HG03571 (cell line): ENCODE measurements around the gene CADM1.

ENCODE experiments used
- ATAC-seq: cut with Tn5 transposase; IDR thresholded peaks from one replicate; pipeline ENCODE4 v1.9.1; 2021; ENCODE audit not compliant: unreplicated experiment

CADM1 gene

GRCh38 chr11:115219376-115219775, 284.8 kb downstream of the CADM1 start:
- no peak for ATAC-seq

GRCh38 chr11:115217726-115218311, 286.4 kb downstream of the CADM1 start:
- no peak for ATAC-seq

DNA sequence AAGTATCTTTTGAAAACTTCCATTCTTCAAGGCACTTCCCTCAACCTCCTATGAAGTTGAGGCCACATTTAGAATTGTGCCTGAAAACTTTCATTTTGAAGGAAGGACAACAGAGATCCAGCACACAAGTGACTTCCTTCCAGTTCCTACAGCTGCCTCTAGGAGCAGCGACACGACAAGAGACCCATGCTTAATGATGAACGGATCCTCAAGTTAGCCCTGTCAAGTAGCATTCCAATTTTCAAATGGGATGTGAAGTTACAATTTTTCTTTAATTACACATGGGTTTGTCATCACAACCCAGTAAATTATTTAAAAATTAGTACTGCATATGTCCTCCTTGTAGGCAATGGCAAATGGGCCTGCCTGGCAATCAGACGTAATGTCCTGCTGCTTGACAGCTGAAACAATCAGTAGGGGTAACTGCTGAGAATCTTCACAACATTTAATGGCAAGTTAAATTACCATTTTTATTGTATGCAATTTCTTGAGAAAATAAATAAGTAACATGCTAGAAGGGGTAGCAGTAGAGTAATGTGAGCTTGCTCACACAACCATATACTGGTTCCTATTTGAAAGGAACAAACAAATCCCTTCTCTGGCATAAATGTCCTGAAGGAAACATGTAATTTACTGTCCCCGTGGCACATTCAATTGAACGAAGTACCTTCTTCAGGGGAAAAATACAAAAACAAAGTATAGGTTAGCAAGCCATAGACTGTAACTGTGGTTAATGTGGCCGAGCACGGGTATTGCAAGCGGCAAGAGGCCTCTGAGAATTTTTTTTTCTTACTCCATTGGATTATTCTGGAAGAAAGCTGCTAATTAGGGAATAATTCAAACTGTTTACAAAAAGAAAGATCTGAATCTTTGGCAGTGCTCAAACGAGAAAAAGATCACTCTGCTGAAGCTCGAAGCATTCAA, 288.3 kb downstream of the CADM1 start:
- ATAC-seq, result no peak

DNA sequence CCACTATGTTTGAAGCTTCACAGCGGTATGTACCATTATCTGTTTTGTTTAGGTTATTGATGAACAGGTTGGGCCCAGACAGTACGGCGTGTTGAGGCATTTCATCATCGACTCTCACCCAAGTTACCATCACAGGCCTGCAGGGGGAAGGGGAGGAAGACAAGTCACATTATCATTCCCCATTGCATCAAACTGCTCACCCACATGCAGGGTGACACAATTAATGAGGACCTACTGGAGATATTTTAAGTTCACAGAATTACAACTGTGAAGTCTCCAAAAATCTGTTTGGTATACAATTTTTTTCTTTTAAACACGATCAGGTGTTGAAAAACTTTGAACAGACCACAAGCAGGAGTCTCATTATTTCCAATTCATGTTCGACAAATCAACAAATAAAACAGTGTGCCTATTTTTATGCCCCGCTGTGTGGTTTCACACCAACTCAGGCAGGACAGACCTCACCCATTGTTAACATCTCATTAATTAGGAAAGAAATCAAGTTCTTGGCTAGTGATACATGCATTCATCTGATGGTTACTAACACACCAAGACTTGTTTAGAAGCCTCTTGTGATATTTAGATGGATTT, 289.5 kb downstream of the CADM1 start:
- no peak for ATAC-seq

- no peak for ATAC-seq
These were observed 291.2 kb downstream of the CADM1 start for GRCh38 chr11:115213007-115213406.

DNA sequence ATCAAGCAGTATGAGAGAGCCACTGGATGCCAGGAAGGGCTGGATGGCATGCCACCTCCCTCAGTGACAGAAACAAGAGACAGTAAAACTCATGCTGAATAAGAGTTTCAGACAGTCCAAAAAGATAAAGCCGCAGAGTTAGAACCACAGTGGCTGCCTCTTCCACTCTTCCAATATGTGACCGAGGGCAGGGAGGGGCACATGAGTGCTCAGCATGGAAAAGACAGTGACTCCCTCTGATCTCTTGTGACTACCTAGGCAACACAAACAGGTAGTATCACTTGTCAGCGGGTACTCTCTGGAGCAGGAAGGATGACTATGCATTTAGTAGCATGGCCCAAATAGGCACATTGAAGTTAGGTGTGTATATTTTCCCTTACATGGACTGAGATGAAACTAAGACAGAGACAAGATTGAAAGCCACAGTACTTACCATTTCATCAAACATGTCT, 295.4 kb downstream of the CADM1 start:
- no peak for ATAC-seq

DNA sequence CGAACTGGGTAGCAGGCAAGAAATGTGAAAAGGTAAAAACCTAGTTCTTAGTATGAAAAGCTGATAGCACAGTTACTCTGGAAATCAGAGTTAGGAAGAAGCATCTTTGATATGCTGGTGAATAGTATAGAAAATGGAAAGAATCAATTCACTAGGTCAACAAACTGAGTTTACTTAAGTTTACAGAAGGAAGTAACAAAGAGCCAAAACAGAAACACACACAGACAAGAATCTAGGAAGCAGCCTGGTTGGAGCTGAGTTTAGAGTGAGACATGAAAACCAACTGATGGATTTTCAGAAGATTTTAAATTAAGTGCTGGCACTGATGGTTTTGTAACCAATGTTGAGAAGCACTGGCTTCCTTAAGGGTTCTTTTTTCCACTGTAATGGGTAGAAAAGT, 296.3 kb downstream of the CADM1 start:
- no peak for ATAC-seq

GRCh38 chr11:115207166-115207591, 297.0 kb downstream of the CADM1 start:
- no peak for ATAC-seq

DNA sequence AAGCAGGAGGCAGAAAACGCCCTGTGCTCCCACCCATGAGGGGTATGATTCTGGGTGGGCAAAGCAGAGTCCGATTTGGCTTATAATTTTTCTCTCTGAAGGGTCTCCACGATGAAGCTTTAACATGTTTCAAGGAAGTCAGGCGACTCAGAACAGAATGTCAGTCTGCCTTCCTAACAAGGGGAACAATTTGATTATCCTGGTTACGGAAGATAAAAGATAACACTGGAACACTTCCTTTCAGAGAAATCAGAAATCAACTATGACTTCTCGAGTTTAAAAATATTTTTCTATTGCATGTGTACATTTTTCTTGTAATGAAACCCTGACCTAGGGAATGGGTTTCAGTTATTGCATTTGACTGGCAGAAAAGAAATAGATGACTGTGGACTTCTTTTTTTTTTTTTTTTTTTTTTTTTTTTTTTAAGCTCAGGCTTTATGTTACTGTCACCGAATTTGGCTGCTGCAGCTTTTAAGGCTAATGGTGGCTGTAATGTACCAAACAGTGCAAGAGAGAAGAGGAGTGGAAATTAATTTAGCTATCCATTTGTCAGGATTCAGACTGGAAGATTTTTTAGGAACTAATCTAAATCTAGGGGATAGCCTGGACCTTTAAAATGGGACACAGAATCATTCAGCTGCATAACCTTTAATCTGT, 297.7 kb downstream of the CADM1 start:
- ATAC-seq, result no peak

GRCh38 chr11:115202900-115203552, 301.2 kb downstream of the CADM1 start:
- ATAC-seq, result no peak

- no peak for ATAC-seq
These were observed 302.1 kb downstream of the CADM1 start for GRCh38 chr11:115202074-115202473.

- no peak for ATAC-seq
These were observed 303.0 kb downstream of the CADM1 start for GRCh38 chr11:115201111-115201792.

- ATAC-seq, result no peak
These were observed 304.6 kb downstream of the CADM1 start for GRCh38 chr11:115199481-115200069.

GRCh38 chr11:115198321-115198741, 305.9 kb downstream of the CADM1 start:
- ATAC-seq, result no peak

GRCh38 chr11:115197433-115197832, 306.8 kb downstream of the CADM1 start:
- no peak for ATAC-seq

- ATAC-seq, result no peak
These were observed 307.2 kb downstream of the CADM1 start for GRCh38 chr11:115197031-115197430.

DNA sequence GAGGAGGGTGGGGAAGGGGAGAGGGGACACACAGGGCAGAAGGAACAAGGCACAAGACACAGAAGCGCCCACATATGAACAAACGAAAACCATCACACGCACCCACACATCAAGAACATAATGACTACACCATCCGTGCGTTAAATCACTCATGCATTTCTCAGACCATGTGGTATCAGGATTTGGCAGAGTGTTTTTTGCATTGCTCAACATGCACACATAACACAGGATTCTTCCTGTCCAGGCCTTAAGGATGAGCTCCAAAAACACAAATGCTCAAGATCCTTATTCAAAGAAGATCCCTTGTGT, 309.5 kb downstream of the CADM1 start:
- no peak for ATAC-seq

GRCh38 chr11:115193914-115194801, 310.1 kb downstream of the CADM1 start:
- no peak for ATAC-seq

- ATAC-seq, result no peak
These were observed 312.5 kb downstream of the CADM1 start for GRCh38 chr11:115191761-115192160.
